ENCODE results near the gene CDC123. TPM values are rescaled to one million over a fixed set of nuclear protein-coding genes. Genes with fewer than 3 reads are reported as not detected.

CDC123 gene
- total and polyA plus RNA-seq, 2 experiments from 2014 or later, result 158 to 179 TPM

- H3K4me1 Mint-ChIP-seq, result no peaks in the 10 kb centered on the region
- Histone ChIP-seq H3K36me3 (ENCODE audit: insufficient read depth) (peaks cover 13% of the 10 kb centered on the region; the same call in 1 of the 2 replicates), H3K4me3 (no peak overlapping the region), H3K9me2 (ENCODE audit: insufficient read depth) (no peaks in the 10 kb centered on the region), H3K79me2 (replicated peaks; ENCODE audit: insufficient read depth) (no peaks in the 10 kb centered on the region), H3K27ac (ENCODE audit: low read depth) (no peak overlapping the region), H3K4me1 (ENCODE audit: insufficient read depth) (no peaks in the 10 kb centered on the region; the same call in 1 of the 2 replicates), H3K4me2 (no peak overlapping the region), H4K20me1 (replicated peaks; ENCODE audit: insufficient read depth) (0 out of 2 replicates have a peak, but pooled peaks cover 7% of the 10 kb centered on the region), H3K27me3 (ENCODE audit: insufficient read depth) (no peaks in the 10 kb centered on the region), H3F3A (replicated peaks; ENCODE audit: low read depth) (no peaks in the 10 kb centered on the region), H2AFZ (no peak overlapping the region)
- H3K36me3 Mint-ChIP-seq (ENCODE audit: low read depth), result peaks cover 8% of the 10 kb centered on the region; the same call in 2 of the 3 replicates
- no peak for DNase-seq (ENCODE audit: low spot score)
- no peak for ATAC-seq
- no peak for TF ChIP-seq CREB1 (CRISPR knock-in tag; IDR thresholded peaks at IDR 0.05; ENCODE audit: low read depth)
- TF ChIP-seq, protein P1, sequence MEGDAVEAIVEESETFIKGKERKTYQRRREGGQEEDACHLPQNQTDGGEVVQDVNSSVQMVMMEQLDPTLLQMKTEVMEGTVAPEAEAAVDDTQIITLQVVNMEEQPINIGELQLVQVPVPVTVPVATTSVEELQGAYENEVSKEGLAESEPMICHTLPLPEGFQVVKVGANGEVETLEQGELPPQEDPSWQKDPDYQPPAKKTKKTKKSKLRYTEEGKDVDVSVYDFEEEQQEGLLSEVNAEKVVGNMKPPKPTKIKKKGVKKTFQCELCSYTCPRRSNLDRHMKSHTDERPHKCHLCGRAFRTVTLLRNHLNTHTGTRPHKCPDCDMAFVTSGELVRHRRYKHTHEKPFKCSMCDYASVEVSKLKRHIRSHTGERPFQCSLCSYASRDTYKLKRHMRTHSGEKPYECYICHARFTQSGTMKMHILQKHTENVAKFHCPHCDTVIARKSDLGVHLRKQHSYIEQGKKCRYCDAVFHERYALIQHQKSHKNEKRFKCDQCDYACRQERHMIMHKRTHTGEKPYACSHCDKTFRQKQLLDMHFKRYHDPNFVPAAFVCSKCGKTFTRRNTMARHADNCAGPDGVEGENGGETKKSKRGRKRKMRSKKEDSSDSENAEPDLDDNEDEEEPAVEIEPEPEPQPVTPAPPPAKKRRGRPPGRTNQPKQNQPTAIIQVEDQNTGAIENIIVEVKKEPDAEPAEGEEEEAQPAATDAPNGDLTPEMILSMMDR (conservative IDR thresholded peaks at IDR 0.05; ENCODE audit: low read depth in 2 of 2), result no peak
- no peak for TF ChIP-seq EZH2 (IDR thresholded peaks at IDR 0.05; ENCODE audit: low read depth, unreplicated experiment)
- no peak for TF ChIP-seq POLR2AphosphoS5 (IDR thresholded peaks at IDR 0.05; ENCODE audit: low read depth)
- TF ChIP-seq ZNF114 (CRISPR knock-in tag; IDR thresholded peaks at IDR 0.05), result no peak
- no peak for TF ChIP-seq ETS1 (IDR thresholded peaks at IDR 0.05)
- no peak for TF ChIP-seq STAT1 (IDR thresholded peaks at IDR 0.05; ENCODE audit: unreplicated experiment)
- TF ChIP-seq EZH2phosphoT487 (IDR thresholded peaks at IDR 0.05; ENCODE audit: unreplicated experiment), result no peak
- no peak for TF ChIP-seq ZNF331 (CRISPR knock-in tag; IDR thresholded peaks at IDR 0.05; ENCODE audit: low read depth)
- TF ChIP-seq, protein P2, sequence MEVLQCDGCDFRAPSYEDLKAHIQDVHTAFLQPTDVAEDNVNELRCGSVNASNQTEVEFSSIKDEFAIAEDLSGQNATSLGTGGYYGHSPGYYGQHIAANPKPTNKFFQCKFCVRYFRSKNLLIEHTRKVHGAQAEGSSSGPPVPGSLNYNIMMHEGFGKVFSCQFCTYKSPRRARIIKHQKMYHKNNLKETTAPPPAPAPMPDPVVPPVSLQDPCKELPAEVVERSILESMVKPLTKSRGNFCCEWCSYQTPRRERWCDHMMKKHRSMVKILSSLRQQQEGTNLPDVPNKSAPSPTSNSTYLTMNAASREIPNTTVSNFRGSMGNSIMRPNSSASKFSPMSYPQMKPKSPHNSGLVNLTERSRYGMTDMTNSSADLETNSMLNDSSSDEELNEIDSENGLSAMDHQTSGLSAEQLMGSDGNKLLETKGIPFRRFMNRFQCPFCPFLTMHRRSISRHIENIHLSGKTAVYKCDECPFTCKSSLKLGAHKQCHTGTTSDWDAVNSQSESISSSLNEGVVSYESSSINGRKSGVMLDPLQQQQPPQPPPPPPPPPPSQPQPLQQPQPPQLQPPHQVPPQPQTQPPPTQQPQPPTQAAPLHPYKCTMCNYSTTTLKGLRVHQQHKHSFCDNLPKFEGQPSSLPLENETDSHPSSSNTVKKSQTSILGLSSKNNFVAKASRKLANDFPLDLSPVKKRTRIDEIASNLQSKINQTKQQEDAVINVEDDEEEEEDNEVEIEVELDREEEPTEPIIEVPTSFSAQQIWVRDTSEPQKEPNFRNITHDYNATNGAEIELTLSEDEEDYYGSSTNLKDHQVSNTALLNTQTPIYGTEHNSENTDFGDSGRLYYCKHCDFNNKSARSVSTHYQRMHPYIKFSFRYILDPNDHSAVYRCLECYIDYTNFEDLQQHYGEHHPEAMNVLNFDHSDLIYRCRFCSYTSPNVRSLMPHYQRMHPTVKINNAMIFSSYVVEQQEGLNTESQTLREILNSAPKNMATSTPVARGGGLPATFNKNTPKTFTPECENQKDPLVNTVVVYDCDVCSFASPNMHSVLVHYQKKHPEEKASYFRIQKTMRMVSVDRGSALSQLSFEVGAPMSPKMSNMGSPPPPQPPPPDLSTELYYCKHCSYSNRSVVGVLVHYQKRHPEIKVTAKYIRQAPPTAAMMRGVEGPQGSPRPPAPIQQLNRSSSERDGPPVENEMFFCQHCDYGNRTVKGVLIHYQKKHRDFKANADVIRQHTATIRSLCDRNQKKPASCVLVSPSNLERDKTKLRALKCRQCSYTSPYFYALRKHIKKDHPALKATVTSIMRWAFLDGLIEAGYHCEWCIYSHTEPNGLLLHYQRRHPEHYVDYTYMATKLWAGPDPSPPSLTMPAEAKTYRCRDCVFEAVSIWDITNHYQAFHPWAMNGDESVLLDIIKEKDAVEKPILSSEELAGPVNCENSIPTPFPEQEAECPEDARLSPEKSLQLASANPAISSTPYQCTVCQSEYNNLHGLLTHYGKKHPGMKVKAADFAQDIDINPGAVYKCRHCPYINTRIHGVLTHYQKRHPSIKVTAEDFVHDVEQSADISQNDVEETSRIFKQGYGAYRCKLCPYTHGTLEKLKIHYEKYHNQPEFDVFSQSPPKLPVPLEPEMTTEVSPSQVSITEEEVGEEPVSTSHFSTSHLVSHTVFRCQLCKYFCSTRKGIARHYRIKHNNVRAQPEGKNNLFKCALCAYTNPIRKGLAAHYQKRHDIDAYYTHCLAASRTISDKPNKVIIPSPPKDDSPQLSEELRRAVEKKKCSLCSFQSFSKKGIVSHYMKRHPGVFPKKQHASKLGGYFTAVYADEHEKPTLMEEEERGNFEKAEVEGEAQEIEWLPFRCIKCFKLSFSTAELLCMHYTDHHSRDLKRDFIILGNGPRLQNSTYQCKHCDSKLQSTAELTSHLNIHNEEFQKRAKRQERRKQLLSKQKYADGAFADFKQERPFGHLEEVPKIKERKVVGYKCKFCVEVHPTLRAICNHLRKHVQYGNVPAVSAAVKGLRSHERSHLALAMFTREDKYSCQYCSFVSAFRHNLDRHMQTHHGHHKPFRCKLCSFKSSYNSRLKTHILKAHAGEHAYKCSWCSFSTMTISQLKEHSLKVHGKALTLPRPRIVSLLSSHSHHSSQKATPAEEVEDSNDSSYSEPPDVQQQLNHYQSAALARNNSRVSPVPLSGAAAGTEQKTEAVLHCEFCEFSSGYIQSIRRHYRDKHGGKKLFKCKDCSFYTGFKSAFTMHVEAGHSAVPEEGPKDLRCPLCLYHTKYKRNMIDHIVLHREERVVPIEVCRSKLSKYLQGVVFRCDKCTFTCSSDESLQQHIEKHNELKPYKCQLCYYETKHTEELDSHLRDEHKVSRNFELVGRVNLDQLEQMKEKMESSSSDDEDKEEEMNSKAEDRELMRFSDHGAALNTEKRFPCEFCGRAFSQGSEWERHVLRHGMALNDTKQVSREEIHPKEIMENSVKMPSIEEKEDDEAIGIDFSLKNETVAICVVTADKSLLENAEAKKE (CRISPR knock-in tag; IDR thresholded peaks at IDR 0.05), result no peak
- TF ChIP-seq, protein P3, sequence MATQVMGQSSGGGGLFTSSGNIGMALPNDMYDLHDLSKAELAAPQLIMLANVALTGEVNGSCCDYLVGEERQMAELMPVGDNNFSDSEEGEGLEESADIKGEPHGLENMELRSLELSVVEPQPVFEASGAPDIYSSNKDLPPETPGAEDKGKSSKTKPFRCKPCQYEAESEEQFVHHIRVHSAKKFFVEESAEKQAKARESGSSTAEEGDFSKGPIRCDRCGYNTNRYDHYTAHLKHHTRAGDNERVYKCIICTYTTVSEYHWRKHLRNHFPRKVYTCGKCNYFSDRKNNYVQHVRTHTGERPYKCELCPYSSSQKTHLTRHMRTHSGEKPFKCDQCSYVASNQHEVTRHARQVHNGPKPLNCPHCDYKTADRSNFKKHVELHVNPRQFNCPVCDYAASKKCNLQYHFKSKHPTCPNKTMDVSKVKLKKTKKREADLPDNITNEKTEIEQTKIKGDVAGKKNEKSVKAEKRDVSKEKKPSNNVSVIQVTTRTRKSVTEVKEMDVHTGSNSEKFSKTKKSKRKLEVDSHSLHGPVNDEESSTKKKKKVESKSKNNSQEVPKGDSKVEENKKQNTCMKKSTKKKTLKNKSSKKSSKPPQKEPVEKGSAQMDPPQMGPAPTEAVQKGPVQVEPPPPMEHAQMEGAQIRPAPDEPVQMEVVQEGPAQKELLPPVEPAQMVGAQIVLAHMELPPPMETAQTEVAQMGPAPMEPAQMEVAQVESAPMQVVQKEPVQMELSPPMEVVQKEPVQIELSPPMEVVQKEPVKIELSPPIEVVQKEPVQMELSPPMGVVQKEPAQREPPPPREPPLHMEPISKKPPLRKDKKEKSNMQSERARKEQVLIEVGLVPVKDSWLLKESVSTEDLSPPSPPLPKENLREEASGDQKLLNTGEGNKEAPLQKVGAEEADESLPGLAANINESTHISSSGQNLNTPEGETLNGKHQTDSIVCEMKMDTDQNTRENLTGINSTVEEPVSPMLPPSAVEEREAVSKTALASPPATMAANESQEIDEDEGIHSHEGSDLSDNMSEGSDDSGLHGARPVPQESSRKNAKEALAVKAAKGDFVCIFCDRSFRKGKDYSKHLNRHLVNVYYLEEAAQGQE (IDR thresholded peaks at IDR 0.05; ENCODE audit: unreplicated experiment), result no peak
- no peak for TF ChIP-seq JUNB (IDR thresholded peaks at IDR 0.05; ENCODE audit: unreplicated experiment)
- no peak for TF ChIP-seq NANOG (IDR thresholded peaks at IDR 0.05; ENCODE audit: borderline replicate concordance)
- peaks cover 2% of the 10 kb centered on the region for H3K27me3 Mint-ChIP-seq (ENCODE audit: insufficient read depth, low read depth, poor library complexity)
- H3K9me3 Mint-ChIP-seq, result no peaks in the 10 kb centered on the region
- no peak overlapping the region for H3K4me3 Mint-ChIP-seq
- H3K27ac Mint-ChIP-seq, result no peak overlapping the region
Measured at GRCh38 chr10:12154516-12154915, 41.5 kb upstream of the CDC123 start.

Measured in GM23338 (cell line).